ENCODE results near the gene BSPH1. TPM values are rescaled to one million over a fixed set of nuclear protein-coding genes. Genes with fewer than 3 reads are reported as not detected.

BSPH1 gene
- total RNA-seq, 1 experiment from 2014 or later, result not detected

DNA sequence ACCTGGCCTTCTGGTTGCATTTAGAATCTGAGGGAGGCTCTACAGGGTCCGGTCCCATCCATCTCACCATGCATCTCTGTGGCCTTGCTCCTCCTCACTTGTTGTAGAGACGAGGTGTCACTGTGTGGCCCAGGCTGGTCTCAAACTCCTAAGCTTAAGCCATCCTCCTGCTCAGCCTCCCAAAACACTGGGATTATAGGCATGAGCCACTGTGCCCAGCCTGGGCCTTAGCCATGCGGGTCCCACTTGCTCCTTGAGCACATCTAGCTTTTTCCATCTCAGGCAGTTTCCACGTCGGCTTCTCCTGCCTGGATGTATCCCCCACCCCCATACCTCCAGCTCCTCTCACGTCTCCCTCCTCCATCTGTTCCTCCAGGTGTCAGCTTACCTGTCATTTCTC lies 12.3 kb upstream of the BSPH1 start:
- DNase-seq (ENCODE audit: low read depth, low spot score), result no peak
- ChIA-PET POLR2A (interaction anchor here (0.6 kb wide), 1 partner anchor 38 kb away, joined by 5 read pairs; no protein-coding TSS in a partner anchor), CTCF (no interaction called here)
- TF ChIP-seq, protein P1, sequence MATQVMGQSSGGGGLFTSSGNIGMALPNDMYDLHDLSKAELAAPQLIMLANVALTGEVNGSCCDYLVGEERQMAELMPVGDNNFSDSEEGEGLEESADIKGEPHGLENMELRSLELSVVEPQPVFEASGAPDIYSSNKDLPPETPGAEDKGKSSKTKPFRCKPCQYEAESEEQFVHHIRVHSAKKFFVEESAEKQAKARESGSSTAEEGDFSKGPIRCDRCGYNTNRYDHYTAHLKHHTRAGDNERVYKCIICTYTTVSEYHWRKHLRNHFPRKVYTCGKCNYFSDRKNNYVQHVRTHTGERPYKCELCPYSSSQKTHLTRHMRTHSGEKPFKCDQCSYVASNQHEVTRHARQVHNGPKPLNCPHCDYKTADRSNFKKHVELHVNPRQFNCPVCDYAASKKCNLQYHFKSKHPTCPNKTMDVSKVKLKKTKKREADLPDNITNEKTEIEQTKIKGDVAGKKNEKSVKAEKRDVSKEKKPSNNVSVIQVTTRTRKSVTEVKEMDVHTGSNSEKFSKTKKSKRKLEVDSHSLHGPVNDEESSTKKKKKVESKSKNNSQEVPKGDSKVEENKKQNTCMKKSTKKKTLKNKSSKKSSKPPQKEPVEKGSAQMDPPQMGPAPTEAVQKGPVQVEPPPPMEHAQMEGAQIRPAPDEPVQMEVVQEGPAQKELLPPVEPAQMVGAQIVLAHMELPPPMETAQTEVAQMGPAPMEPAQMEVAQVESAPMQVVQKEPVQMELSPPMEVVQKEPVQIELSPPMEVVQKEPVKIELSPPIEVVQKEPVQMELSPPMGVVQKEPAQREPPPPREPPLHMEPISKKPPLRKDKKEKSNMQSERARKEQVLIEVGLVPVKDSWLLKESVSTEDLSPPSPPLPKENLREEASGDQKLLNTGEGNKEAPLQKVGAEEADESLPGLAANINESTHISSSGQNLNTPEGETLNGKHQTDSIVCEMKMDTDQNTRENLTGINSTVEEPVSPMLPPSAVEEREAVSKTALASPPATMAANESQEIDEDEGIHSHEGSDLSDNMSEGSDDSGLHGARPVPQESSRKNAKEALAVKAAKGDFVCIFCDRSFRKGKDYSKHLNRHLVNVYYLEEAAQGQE (IDR thresholded peaks at IDR 0.05; ENCODE audit: insufficient read depth in 1 of 2, low read depth in 2 of 2, low read length in 1 of 2), result no peak
- TF ChIP-seq SIN3A (IDR thresholded peaks at IDR 0.05; ENCODE audit: borderline replicate concordance, insufficient read depth, low read depth, low read length), result no peak
- TF ChIP-seq, protein P2, sequence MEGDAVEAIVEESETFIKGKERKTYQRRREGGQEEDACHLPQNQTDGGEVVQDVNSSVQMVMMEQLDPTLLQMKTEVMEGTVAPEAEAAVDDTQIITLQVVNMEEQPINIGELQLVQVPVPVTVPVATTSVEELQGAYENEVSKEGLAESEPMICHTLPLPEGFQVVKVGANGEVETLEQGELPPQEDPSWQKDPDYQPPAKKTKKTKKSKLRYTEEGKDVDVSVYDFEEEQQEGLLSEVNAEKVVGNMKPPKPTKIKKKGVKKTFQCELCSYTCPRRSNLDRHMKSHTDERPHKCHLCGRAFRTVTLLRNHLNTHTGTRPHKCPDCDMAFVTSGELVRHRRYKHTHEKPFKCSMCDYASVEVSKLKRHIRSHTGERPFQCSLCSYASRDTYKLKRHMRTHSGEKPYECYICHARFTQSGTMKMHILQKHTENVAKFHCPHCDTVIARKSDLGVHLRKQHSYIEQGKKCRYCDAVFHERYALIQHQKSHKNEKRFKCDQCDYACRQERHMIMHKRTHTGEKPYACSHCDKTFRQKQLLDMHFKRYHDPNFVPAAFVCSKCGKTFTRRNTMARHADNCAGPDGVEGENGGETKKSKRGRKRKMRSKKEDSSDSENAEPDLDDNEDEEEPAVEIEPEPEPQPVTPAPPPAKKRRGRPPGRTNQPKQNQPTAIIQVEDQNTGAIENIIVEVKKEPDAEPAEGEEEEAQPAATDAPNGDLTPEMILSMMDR (IDR thresholded peaks at IDR 0.05), result no peak
- no peak for TF ChIP-seq TCF7L2 (IDR thresholded peaks at IDR 0.05; ENCODE audit: low read depth, low read length)
- TF ChIP-seq POLR2AphosphoS5 (IDR thresholded peaks at IDR 0.05; ENCODE audit: low read depth, low read length), result no peak
- intact Hi-C loops (cut with micrococcal nuclease; ENCODE audit: unreplicated experiment), result no loop called here
- Histone ChIP-seq H3K4me1 (ENCODE audit: control insufficient read depth, insufficient read depth, low read length) (no peaks in the 10 kb centered on the region), H3K36me3 (ENCODE audit: control insufficient read depth, insufficient read depth, low read length) (no peaks in the 10 kb centered on the region), H3K4me3 (ENCODE audit: low read depth in 2 of 2, low read length in 2 of 2) (no peak overlapping the region), H3K9me3 (ENCODE audit: control insufficient read depth, insufficient read depth, low read depth, low read length) (no peaks in the 10 kb centered on the region), H3K27me3 (ENCODE audit: control insufficient read depth, insufficient read depth, low read length) (no peaks in the 10 kb centered on the region), H3K27ac (ENCODE audit: low read length) (no peak overlapping the region)
- ATAC-seq, result no peak
- BruUV-seq (replicated peaks), result no TSS peak
- in situ Hi-C loops (cut with HindIII; ENCODE audit: low pct_unique_long_range_greater_than_20kb, low sequenced_read_pairs), result no loop called here

DNA sequence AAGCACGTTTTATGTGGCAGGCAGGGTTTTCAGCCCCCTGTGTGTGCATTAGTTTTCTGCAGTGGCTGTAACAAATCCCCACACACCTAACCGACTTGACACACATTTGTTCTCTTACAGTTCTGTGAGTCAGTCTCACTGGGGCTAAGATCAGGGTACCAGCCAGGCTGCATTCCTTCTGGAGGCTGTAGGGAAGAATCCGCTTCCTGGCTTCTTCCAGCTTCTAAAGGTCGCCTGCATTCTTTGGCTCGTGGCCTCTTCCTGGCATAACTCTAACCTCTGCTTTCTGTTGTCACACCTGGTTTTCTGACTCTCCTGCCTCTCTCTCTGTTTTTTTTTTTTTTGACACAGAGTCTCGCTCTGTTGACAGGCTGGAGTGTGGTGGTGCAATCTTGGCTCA lies 8.9 kb upstream of the BSPH1 start:
- Histone ChIP-seq H3K36me3 (ENCODE audit: control insufficient read depth, insufficient read depth, low read length) (no peaks in the 10 kb centered on the region), H3K9me3 (ENCODE audit: control insufficient read depth, insufficient read depth, low read depth, low read length) (no peaks in the 10 kb centered on the region), H3K4me1 (ENCODE audit: control insufficient read depth, insufficient read depth, low read length) (no peaks in the 10 kb centered on the region), H3K27me3 (ENCODE audit: control insufficient read depth, insufficient read depth, low read length) (no peaks in the 10 kb centered on the region), H3K27ac (ENCODE audit: low read length) (no peak overlapping the region), H3K4me3 (ENCODE audit: low read depth in 2 of 2, low read length in 2 of 2) (no peak overlapping the region)
- ATAC-seq (no peak), DNase-seq (ENCODE audit: low read depth, low spot score) (no peak)
- ChIA-PET POLR2A (no interaction called here), CTCF (no interaction called here)
- BruUV-seq (replicated peaks), result no TSS peak
- TF ChIP-seq SIN3A (IDR thresholded peaks at IDR 0.05; ENCODE audit: borderline replicate concordance, insufficient read depth, low read depth, low read length), result no peak
- TF ChIP-seq, protein P1 (IDR thresholded peaks at IDR 0.05; ENCODE audit: insufficient read depth in 1 of 2, low read depth in 2 of 2, low read length in 1 of 2), result no peak
- no peak for TF ChIP-seq POLR2AphosphoS5 (IDR thresholded peaks at IDR 0.05; ENCODE audit: low read depth, low read length)
- no peak for TF ChIP-seq TCF7L2 (IDR thresholded peaks at IDR 0.05; ENCODE audit: low read depth, low read length)
- TF ChIP-seq, protein P2 (IDR thresholded peaks at IDR 0.05), result no peak
- in situ Hi-C loops (cut with HindIII; ENCODE audit: low pct_unique_long_range_greater_than_20kb, low sequenced_read_pairs), result no loop called here
- intact Hi-C loops (cut with micrococcal nuclease; ENCODE audit: unreplicated experiment), result no loop called here

Measured in Panc1 (cell line).